IPS-18a (cell line): ENCODE measurements around the gene PCCA.

Experiments used
- H3K27ac ChIP-seq: one replicate; pipeline ENCODE4 v1.5.1; 2013; ENCODE audit warnings: low read length
- H3K27me3 ChIP-seq: one replicate; pipeline ENCODE4 v1.6.1; 2013; ENCODE audit warnings: mild to moderate bottlenecking, low read length; ENCODE audit not compliant: control insufficient read depth, insufficient read depth
- H3K36me3 ChIP-seq: one replicate; pipeline ENCODE4 v1.6.1; 2013; ENCODE audit warnings: low read depth, low read length; ENCODE audit not compliant: control insufficient read depth
- H3K4me1 ChIP-seq: one replicate; pipeline ENCODE4 v1.6.1; 2013; ENCODE audit warnings: low read depth, low read length; ENCODE audit not compliant: control insufficient read depth
- H3K4me3 ChIP-seq: one replicate; pipeline ENCODE4 v1.5.1; 2013; ENCODE audit warnings: low read length
- H3K9ac ChIP-seq: one replicate; pipeline ENCODE4 v1.6.1; 2013; ENCODE audit warnings: mild to moderate bottlenecking, low read length, moderate library complexity
- H3K9me3 ChIP-seq: one replicate; pipeline ENCODE4 v1.6.1; 2013; ENCODE audit warnings: low read depth, low read length; ENCODE audit not compliant: control insufficient read depth

PCCA gene

DNA sequence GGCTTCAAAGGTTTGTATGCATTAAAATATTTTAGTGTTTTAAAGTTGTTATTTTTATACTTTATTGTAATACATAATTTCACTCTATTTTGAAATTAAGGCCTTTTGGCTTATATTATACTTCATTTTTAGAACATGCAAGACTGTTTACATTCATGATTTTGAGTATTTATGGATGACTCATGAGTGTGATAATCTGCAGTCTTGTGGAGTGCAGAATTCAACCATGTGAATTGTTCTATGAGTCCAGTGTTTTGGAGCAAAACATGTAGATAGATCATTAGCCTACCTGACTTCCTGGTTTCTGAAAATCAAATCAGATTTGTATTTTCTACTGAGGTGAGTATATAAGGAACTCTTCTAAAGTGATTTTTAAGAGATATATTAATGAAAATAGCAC, 241.8 kb downstream of the PCCA start:
- Histone ChIP-seq H3K4me3 (no peak overlapping the region), H3K9me3 (no peaks in the 10 kb centered on the region), H3K27ac (no peak overlapping the region), H3K36me3 (peaks cover 3% of the 10 kb centered on the region), H3K27me3 (no peaks in the 10 kb centered on the region), H3K9ac (no peak overlapping the region), H3K4me1 (no peaks in the 10 kb centered on the region)

DNA sequence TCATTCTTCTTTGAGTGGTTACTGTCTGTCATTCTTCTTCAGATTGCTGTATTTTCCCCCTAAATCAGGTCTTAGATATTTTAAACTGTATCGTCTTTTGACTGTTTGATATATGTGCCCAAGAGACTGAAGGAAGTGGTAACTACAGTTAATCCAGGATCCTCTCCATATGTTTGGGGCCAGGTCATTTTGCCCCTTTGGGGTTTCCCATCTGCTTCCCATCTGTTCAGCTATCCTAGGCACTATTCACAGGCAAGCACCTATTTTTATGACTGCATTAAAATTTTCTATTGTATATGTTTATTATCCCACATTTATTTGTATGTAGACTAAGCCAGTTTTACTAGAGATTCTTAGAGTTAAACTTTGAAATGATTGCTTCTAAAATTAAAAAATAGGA, 244.2 kb downstream of the PCCA start:
- H3K9ac ChIP-seq = no peak overlapping the region

DNA sequence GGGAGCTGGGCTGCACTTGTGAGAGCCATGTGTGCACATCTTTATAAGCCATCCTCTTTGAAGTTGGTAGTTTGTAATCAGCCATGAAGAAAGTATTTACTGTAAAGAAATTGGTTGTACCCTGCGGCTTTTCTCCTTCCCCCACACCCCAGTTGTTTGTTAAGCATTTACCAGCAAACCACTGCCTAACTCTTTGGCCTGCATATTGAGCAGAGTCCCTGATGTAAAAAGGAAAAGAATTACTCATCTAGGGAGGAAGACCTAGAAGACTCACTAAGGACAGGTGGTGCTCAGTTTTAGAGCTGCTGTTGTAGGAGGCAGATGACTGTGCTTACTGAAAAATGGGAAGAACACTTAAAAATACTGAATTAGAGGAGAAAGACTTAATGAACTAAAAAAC, 245.3 kb downstream of the PCCA start:
- Histone ChIP-seq H3K9ac (no peak overlapping the region), H3K4me1 (no peaks in the 10 kb centered on the region), H3K27ac (no peak overlapping the region), H3K9me3 (no peaks in the 10 kb centered on the region), H3K4me3 (no peak overlapping the region), H3K36me3 (peaks cover 3% of the 10 kb centered on the region), H3K27me3 (no peaks in the 10 kb centered on the region)

More for the DNA sequence above, 244.2 kb downstream of the PCCA start:
- Histone ChIP-seq H3K9me3 (no peaks in the 10 kb centered on the region), H3K27me3 (no peaks in the 10 kb centered on the region), H3K4me1 (no peaks in the 10 kb centered on the region), H3K36me3 (peaks cover 3% of the 10 kb centered on the region), H3K4me3 (no peak overlapping the region), H3K27ac (no peak overlapping the region)

DNA sequence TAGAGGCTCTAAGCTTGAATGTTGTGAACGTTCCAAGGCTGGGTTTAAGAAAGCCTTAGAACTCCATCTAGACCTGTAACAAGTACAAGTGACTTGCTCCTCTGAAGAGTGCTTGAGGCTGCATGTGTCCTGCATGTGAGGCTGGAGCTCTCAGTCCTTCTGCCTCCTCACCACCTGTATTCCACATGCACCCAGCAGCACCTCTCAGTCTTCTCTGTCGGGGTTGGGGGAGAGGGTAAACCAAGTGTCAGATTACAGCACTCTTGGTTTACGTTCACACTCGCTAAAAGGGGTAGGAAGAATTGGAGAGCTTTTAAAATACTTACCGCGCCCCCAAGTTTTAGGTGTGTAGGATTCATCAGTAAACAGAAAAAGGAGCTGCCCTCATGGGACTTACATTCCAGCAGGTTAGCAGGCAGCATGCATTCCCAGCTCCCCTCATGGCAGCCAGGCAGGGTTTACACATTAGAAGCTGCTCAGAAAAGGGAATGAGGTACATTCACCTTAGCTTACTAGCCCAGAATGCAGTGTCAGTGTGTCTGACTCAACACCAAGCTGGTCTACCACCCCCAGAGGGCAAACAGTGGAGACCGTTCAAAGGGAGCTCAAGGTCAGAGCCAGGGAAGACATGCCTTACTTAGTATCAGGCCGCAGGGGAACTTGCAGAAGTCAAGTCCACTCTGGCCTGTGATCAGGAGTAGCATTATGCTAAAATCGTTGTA, 248.1 kb downstream of the PCCA start:
- Histone ChIP-seq H3K9ac (no peak overlapping the region), H3K4me1 (no peaks in the 10 kb centered on the region), H3K4me3 (no peak overlapping the region), H3K9me3 (no peaks in the 10 kb centered on the region), H3K36me3 (peaks cover 10% of the 10 kb centered on the region), H3K27me3 (no peaks in the 10 kb centered on the region), H3K27ac (no peak overlapping the region)

DNA sequence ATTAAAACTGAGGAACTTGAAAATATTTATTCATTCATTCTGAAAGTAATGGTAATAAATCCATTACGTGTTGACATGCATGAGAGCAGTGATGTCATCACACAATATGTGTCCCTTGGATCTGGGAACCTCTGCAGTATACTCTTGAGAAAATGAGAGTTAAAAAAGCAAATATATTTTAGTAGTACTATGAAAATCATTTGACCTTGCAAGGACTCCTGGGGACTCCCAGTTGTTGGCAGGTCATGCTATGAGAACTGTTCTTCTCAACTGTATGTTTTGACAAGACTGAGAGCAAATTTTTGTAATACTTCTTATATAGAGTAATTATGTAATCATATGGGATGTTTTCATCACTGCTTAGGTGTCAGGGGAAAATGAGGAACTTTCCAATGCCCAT, 249.4 kb downstream of the PCCA start:
- no peaks in the 10 kb centered on the region for H3K9me3 ChIP-seq
- no peaks in the 10 kb centered on the region for H3K4me1 ChIP-seq
- H3K27me3 ChIP-seq = no peaks in the 10 kb centered on the region
- no peak overlapping the region for H3K27ac ChIP-seq
- no peak overlapping the region for H3K4me3 ChIP-seq
- no peak overlapping the region for H3K9ac ChIP-seq
- H3K36me3 ChIP-seq = peaks cover 12% of the 10 kb centered on the region

DNA sequence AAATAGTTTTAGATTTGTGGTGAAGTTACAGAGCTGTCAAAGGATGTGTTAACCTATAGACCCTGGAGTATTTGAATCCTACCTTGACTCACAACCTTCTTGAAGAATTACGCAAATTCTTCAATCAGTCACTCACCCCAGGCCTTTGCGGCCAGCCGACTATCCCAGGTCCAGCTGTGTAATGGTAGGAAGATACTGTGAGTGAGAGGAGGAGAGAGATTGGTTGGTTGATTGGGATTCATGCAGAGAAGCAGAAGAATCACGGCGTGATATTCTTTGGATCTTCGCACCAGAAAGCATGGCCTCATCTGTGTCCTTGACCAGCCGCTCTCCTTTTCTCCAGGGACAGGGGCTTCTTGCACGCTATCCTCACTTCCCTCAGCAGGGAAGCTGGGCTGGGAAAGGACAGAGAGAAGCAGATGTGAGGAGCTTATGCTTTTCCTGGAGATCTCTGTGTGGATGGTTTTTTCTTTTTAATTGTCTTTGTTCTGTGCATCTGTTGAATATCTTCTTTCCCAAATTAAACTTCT, 250.6 kb downstream of the PCCA start:
- H3K9me3 ChIP-seq = no peaks in the 10 kb centered on the region
- no peak overlapping the region for H3K9ac ChIP-seq
- no peaks in the 10 kb centered on the region for H3K4me1 ChIP-seq
- no peak overlapping the region for H3K4me3 ChIP-seq
- no peak overlapping the region for H3K27ac ChIP-seq
- peaks cover 13% of the 10 kb centered on the region for H3K36me3 ChIP-seq
- no peaks in the 10 kb centered on the region for H3K27me3 ChIP-seq

DNA sequence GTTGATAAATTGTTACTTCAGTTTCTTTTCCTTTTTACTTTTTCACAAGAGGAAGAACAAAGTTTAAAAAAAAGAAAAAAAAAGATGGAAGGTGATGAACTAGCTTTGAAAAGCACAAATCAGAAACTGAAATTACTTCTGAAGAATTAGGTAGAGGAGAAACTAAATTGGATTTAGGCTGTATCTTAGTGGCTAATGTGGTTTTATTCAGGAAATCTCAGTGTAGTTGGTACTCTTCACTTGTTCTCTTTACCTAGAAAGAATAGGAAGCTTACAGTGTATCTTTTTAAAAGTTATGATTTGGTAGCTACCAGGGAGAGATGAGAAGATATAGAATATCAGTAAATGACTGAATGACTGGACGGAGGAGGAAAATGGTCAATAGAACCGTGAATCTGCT, 252.0 kb downstream of the PCCA start:
- Histone ChIP-seq H3K27me3 (no peaks in the 10 kb centered on the region), H3K9me3 (no peaks in the 10 kb centered on the region), H3K4me3 (no peak overlapping the region), H3K36me3 (peaks cover 11% of the 10 kb centered on the region), H3K4me1 (no peaks in the 10 kb centered on the region), H3K9ac (no peak overlapping the region), H3K27ac (no peak overlapping the region)

DNA sequence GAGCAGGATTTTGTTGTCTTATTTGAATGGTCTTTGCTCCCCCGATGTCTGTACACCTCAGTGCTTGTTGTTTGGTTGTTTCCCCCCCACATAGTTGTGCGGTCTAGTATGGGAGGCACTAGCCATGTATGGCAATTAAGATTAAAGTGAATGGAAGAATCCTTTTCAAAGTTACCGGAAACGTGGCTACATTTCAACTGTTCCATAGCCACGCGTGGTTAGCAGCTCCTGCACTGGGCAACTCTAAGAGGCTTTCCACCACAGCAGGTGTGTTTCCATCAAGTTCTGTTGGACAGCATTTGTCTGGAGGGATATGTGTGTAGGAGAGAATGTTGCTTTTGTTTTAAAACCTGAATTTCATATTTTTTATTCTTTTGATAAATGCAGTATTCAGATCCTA, 252.4 kb downstream of the PCCA start:
- no peaks in the 10 kb centered on the region for H3K27me3 ChIP-seq
- H3K9me3 ChIP-seq = no peaks in the 10 kb centered on the region
- H3K27ac ChIP-seq = no peak overlapping the region
- no peak overlapping the region for H3K4me3 ChIP-seq
- H3K36me3 ChIP-seq = peaks cover 11% of the 10 kb centered on the region
- no peaks in the 10 kb centered on the region for H3K4me1 ChIP-seq
- no peak overlapping the region for H3K9ac ChIP-seq

DNA sequence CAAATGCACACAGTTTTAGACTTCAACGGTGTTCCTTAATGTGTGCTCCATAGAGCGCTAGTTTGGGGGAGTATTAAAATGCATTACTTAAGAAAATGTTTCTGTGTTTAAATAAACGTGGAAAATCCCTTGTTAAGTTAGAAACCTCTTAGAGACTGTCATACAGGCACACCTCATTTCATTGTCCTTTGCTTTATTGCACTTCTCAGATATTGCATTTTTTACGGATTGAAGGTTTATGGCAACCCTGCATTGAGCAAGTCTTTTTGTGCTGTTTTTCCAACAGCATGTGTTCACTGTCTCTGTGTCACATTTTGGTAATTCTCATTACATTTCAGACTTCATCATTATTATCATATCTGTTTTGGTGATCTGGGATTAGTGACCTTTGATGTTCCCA, 255.7 kb downstream of the PCCA start:
- no peak overlapping the region for H3K27ac ChIP-seq
- H3K9ac ChIP-seq = no peak overlapping the region
- no peaks in the 10 kb centered on the region for H3K9me3 ChIP-seq
- H3K36me3 ChIP-seq = peaks cover 11% of the 10 kb centered on the region
- H3K4me3 ChIP-seq = no peak overlapping the region
- H3K4me1 ChIP-seq = no peaks in the 10 kb centered on the region
- no peaks in the 10 kb centered on the region for H3K27me3 ChIP-seq

DNA sequence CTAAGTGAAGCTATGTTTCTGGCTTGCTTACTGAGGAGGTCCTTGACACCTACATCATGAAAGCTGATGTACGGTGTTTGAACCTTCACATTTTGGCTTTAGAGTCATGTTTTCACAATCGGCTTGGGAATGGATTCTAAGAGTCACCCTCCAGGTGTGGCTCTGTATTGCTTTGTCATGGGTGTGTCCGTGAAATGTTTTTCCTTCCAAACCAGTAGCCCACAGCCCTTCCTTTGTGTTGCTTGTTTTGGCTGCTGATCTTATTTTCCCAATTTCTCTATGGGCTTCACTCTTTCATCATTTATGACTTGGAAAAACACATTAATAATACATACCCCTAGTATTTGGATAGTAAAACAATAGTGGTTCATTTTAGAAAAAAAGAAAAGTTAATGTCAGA, 259.1 kb downstream of the PCCA start:
- H3K27ac ChIP-seq = no peak overlapping the region
- H3K9me3 ChIP-seq = no peaks in the 10 kb centered on the region
- no peak overlapping the region for H3K9ac ChIP-seq
- no peaks in the 10 kb centered on the region for H3K27me3 ChIP-seq
- peaks cover 3% of the 10 kb centered on the region for H3K4me1 ChIP-seq
- peaks cover 4% of the 10 kb centered on the region for H3K36me3 ChIP-seq
- H3K4me3 ChIP-seq = no peak overlapping the region

DNA sequence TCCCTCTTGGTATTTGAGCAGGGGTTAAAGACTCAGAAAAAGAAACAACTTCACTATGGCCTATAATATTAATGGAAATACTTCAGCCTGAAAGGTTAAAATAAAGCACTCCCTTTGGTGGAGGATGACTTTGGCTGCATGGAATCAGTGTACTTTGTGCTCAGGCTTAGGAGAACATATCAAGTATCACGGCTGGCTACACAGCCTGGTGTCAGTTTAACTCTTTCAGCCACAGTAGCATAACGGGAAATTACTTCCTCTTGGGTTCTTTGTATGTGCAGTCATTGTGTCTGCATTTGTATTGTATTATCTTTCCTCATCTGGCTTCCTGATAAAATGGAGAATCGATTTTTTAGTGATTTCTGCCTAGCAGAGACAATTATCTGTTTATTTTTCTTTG, 260.7 kb downstream of the PCCA start:
- Histone ChIP-seq H3K36me3 (no peaks in the 10 kb centered on the region), H3K4me3 (no peak overlapping the region), H3K27ac (no peak overlapping the region), H3K9ac (no peak overlapping the region), H3K27me3 (no peaks in the 10 kb centered on the region), H3K9me3 (no peaks in the 10 kb centered on the region), H3K4me1 (peaks cover 3% of the 10 kb centered on the region)

DNA sequence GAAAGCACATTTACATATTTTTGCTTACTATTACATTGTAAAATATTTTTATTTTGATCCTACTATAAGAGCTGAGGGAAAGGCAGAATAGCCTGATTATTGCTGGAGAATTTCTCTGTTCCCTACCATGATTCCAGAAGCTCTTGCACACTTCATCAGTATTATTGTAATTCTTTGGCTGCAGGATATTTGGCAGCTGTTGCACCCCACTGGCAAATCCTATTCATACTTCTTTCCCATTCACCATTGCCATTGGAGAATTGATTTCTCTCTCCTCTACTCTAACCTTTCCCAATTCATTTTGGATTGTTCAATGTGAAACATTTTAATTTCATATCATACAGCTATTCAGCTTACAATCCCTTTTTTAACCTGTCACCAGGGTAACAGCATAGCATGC, 261.7 kb downstream of the PCCA start:
- Histone ChIP-seq H3K27ac (no peak overlapping the region), H3K9ac (no peak overlapping the region), H3K9me3 (no peaks in the 10 kb centered on the region), H3K36me3 (no peaks in the 10 kb centered on the region), H3K27me3 (no peaks in the 10 kb centered on the region), H3K4me1 (peaks cover 3% of the 10 kb centered on the region), H3K4me3 (no peak overlapping the region)
